Colonic mucosa (tissue), 4 donors: ENCODE results near the gene COPS9. TPM values are rescaled to one million over a fixed set of nuclear protein-coding genes. Genes with fewer than 3 reads are reported as not detected.

Source experiments
- DNase-seq: peaks from one replicate; pipeline ENCODE4 v3.0.0-alpha.2; 2020
- H3K27ac ChIP-seq: fragments of 200-600 bp; one replicate; pipeline ENCODE4 v1.8.0; 2021
- H3K27me3 ChIP-seq: fragments of 200-600 bp; one replicate; pipeline ENCODE4 v1.8.0; 2021
- H3K36me3 ChIP-seq: fragments of 200-600 bp; one replicate; pipeline ENCODE4 v1.8.0; 2021
- H3K4me1 ChIP-seq: fragments of 200-600 bp; one replicate; pipeline ENCODE4 v1.8.0; 2021; ENCODE audit warnings: mild to moderate bottlenecking
- H3K4me3 ChIP-seq: fragments of 200-600 bp; one replicate; pipeline ENCODE4 v1.8.0; 2021
- H3K9ac ChIP-seq, 2 donors: one replicate each; pipeline ENCODE4 v1.7.0; 2013; ENCODE audit warnings: control low read depth in 2 of 2, low read depth in 2 of 2, low read length in 2 of 2
- H3K9me3 ChIP-seq: fragments of 200-600 bp; one replicate; pipeline ENCODE4 v1.8.0; 2021
- CTCF ChIP-seq: fragments of 200-600 bp; IDR thresholded peaks from one replicate; pipeline ENCODE4 v1.8.0; 2022; ENCODE audit warnings: antibody characterized with exemption, mild to moderate bottlenecking
- intact Hi-C: fragments of 100-400 bp; cut with DNase I; formaldehyde crosslinking; loops from one replicate; pipeline ENCODE4 v1.14.1; 2022
- total RNA-seq, 2 donors: library from RNA; stranded (reverse); fragmentation: NEBNext Ultra II Directional in 1 of 2; extraction: Animal tissue kit (Norgen Biotek cat#: 25700) in 1 of 2; gene quantifications; one replicate each; pipeline ENCODE4 v1.2.1, GENCODE V29; 2021
- donor health status: healthy.
- donor health status: DM: no; HTN: no; CAD: no.
- donor health status: DM: no; HTN: no; CAD: no.

COPS9 gene
- total RNA-seq, 2 donors from 2014 or later, result 119 to 169 TPM

- Histone ChIP-seq H3K4me1 (peaks cover 6% of the 10 kb centered on the region), H3K9me3 (no peaks in the 10 kb centered on the region), H3K27me3 (no peaks in the 10 kb centered on the region), H3K36me3 (no peaks in the 10 kb centered on the region), H3K9ac (no peak overlapping the region), H3K4me3 (no peak overlapping the region), H3K27ac (no peak overlapping the region)
- no peak for TF ChIP-seq CTCF
- intact Hi-C loops, result loop anchor here (10.0 kb wide), 1 partner anchor 1105 kb away; no protein-coding TSS in a partner anchor
- DNase-seq, result no peak
These were observed 3.7 kb upstream of the COPS9 start for GRCh38 chr2:240139666-240140393.

- Histone ChIP-seq H3K27me3 (no peaks in the 10 kb centered on the region), H3K9ac (no peak overlapping the region), H3K36me3 (no peaks in the 10 kb centered on the region), H3K9me3 (no peaks in the 10 kb centered on the region), H3K4me1 (peaks cover 6% of the 10 kb centered on the region), H3K27ac (no peak overlapping the region), H3K4me3 (no peak overlapping the region)
- DNase-seq, result no peak
- intact Hi-C loops, result no loop called here
- no peak for TF ChIP-seq CTCF
These were observed 2.9 kb upstream of the COPS9 start for GRCh38 chr2:240139011-240139441.

GRCh38 chr2:240138254-240138984 is 2.3 kb upstream of the COPS9 start:
- Histone ChIP-seq H3K9ac (no peak overlapping the region), H3K36me3 (no peaks in the 10 kb centered on the region), H3K9me3 (no peaks in the 10 kb centered on the region), H3K27me3 (no peaks in the 10 kb centered on the region), H3K4me1 (peaks cover 6% of the 10 kb centered on the region), H3K4me3 (no peak overlapping the region), H3K27ac (no peak overlapping the region)
- intact Hi-C loops, result no loop called here
- DNase-seq, result peak; percentile 30
- no peak for TF ChIP-seq CTCF

GRCh38 chr2:240137596-240138253 is 1.6 kb upstream of the COPS9 start:
- peaks cover 6% of the 10 kb centered on the region for H3K4me1 ChIP-seq
- DNase-seq, result no peak
- no peaks in the 10 kb centered on the region for H3K36me3 ChIP-seq
- H3K27ac ChIP-seq, result no peak overlapping the region
- H3K9me3 ChIP-seq, result no peaks in the 10 kb centered on the region
- no peak overlapping the region for H3K9ac ChIP-seq
- TF ChIP-seq CTCF, result no peak
- no peaks in the 10 kb centered on the region for H3K27me3 ChIP-seq
- intact Hi-C loops, result no loop called here
- no peak overlapping the region for H3K4me3 ChIP-seq

GRCh38 chr2:240136671-240137292 is 677 bp upstream of the COPS9 start:
- Histone ChIP-seq H3K27me3 (no peaks in the 10 kb centered on the region), H3K36me3 (no peaks in the 10 kb centered on the region), H3K9me3 (no peaks in the 10 kb centered on the region), H3K4me1 (peaks cover 6% of the 10 kb centered on the region), H3K4me3 (peak overlapping the region; percentile 100), H3K27ac (peak overlapping the region; percentile 6), H3K9ac (peak overlapping the region; percentile 56 to 74)
- intact Hi-C loops, result no loop called here
- DNase-seq, result peak; percentile 29
- no peak for TF ChIP-seq CTCF
